PFSK-1 (cell line): ENCODE data around the gene IER5. TPM values are rescaled to one million over a fixed set of nuclear protein-coding genes. Genes with fewer than 3 reads are reported as not detected.

ENCODE experiments used
- FOXP2 ChIP-seq: optimal IDR thresholded peaks from 2 replicates; pipeline ENCODE3; 2011; ENCODE audit warnings: borderline replicate concordance, control low read depth, inconsistent platforms; ENCODE audit not compliant: insufficient read depth; ENCODE audit errors: extremely low read length, extremely low read depth
- POLR2AphosphoS5 ChIP-seq: IDR thresholded peaks from 2 replicates; pipeline ENCODE4 v1.6.1; 2012; ENCODE audit warnings: low read depth, mild to moderate bottlenecking, control low read depth, low read length, moderate library complexity
- REST ChIP-seq, 2 experiments: IDR thresholded peaks; 2 replicates each; pipeline versions ENCODE4 v1.6.1 to v1.8.0; 2011 to 2012; ENCODE audit warnings: low read depth in 2 of 2, low read length in 2 of 2, control low read depth in 1 of 2, inconsistent platforms in 1 of 2, mild to moderate bottlenecking in 1 of 2, moderate library complexity in 1 of 2; ENCODE audit not compliant: insufficient read depth in 1 of 2
- SIN3A ChIP-seq: IDR thresholded peaks from 2 replicates; pipeline ENCODE4 v1.6.1; 2012; ENCODE audit warnings: mild to moderate bottlenecking, low read length, moderate library complexity, borderline replicate concordance; ENCODE audit not compliant: insufficient read depth
- TAF1 ChIP-seq: IDR thresholded peaks from 2 replicates; pipeline ENCODE4 v1.6.1; 2012; ENCODE audit warnings: low read length, control low read depth, borderline replicate concordance; ENCODE audit not compliant: insufficient read depth
- polyA plus RNA-seq: library from polyadenylated mRNA; unstranded; fragments of >200 nt; gene quantifications from one replicate; pipeline ENCODE4 v1.2.1, GENCODE V29; 2012; ENCODE audit warnings: low read depth, missing spikeins; ENCODE audit not compliant: insufficient read length

Gene IER5
- 26.2 TPM for polyA plus RNA-seq

GRCh38 chr1:181088079-181089016, at the start of gene IER5:
TSS of gene IER5 (plus strand) at chr1:181088700. CDS start at chr1:181088903, 203 bp downstream.
- TF ChIP-seq FOXP2, result no peak
- TF ChIP-seq REST (IDR thresholded peaks at IDR 0.05; ENCODE audit: insufficient read depth in 1 of 2, low read depth in 2 of 2, low read length in 2 of 2), result peak; percentile 62 to 71; a peak in 2 of 4 replicates
- peak; percentile 99 for TF ChIP-seq TAF1
- peak; percentile 100 for TF ChIP-seq POLR2AphosphoS5
- TF ChIP-seq SIN3A, result peak; percentile 87

- TF ChIP-seq SIN3A (no peak), FOXP2 (no peak), TAF1 (no peak), REST (IDR thresholded peaks at IDR 0.05; ENCODE audit: insufficient read depth in 1 of 2, low read depth in 2 of 2, low read length in 2 of 2) (no peak), POLR2AphosphoS5 (no peak)
Measured at GRCh38 chr1:181040284-181040865, 48.1 kb upstream of the IER5 start.

GRCh38 chr1:181043025-181043888, 45.2 kb upstream of the IER5 start:
- no peak for TF ChIP-seq FOXP2
- TF ChIP-seq POLR2AphosphoS5, result no peak
- TF ChIP-seq REST (IDR thresholded peaks at IDR 0.05; ENCODE audit: insufficient read depth in 1 of 2, low read depth in 2 of 2, low read length in 2 of 2), result no peak
- no peak for TF ChIP-seq TAF1
- no peak for TF ChIP-seq SIN3A

GRCh38 chr1:181044449-181044966, 44.0 kb upstream of the IER5 start:
- TF ChIP-seq POLR2AphosphoS5 (no peak), TAF1 (no peak), SIN3A (no peak), REST (IDR thresholded peaks at IDR 0.05; ENCODE audit: insufficient read depth in 1 of 2, low read depth in 2 of 2, low read length in 2 of 2) (no peak), FOXP2 (no peak)
